ENCODE results near the gene SLC38A10.

Gene SLC38A10

DNA sequence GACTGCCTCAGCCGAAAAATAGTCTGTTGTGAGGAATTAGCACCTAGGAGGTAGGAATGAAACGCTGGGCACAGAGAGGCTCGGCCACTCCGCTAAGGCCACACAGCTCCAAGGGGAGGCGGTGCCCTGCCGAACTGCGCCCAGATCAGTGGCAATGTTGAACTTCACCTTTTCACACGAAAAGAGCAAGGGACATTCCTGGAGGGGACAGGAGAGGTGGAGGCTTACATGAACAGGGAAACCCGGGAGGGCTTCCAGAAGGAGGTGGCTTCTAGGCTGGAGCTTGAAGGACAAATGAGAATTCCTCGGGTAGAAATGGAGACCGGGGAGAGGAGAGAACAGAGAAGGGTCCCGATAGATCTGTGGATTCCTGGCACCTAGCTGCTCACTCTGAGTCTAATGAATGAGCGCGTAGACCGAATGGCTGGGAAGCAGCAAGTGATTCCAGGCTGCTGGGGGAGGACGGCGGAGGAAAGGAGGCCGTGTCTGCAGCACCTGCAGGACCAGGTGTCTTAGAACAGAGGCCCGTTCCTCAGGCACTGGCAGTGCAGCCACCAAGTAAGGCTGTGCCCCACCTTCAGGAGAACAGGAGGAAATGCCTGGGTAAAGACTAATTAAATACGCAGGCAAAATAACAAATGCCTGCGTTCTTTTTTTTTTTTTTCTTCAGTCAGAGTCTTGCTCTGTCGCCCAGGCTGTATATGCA lies 722 bp upstream of the SLC38A10 start:
- peak; percentile 36 for DNase-seq

DNA sequence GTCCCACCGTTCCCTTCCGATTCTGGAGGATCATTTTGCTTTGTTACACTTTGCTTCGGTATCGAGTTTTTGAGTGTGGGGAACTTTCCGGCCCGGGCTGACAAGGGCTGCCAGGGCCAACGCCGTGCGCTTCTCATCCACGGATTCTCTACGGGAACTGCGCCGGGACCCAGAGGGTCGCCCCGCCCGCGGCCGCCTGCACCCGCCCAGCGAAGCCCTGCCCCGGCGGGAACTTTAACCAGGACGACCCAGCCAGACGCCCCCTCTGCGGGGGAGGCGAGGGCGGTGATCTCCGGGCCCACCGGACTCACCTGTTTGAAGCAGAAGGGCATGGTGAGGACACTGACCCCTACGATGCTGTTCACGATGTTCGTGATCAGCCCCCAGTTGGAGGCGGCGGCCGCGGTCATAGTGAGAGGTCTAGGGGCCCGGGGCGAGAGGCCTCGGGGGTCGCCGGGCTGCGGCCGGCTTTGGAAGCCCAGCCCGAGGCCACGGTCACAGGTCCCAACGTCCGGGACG lies 536 bp downstream of the SLC38A10 start:
- peak; percentile 31 for DNase-seq

DNA sequence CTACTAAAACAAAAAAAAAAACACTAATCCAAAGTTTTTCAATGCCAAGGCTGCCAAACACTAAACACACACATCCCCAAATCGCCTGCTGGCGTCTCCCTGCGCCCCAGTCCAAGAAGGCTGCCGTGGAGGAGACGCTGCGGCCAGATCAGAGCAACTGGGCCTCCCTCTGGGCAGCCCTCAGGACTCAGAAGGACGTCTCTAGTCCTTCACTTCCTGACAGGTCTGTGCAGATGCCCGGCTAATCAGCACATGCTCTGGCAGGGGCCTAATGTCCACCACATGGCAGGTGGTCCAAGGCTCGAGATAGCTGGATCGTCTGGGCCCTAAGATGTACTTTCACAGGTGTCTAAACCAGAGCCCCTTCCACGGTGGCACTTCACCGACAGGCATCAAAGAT lies 2.7 kb downstream of the SLC38A10 start:
- no peak for DNase-seq

DNA sequence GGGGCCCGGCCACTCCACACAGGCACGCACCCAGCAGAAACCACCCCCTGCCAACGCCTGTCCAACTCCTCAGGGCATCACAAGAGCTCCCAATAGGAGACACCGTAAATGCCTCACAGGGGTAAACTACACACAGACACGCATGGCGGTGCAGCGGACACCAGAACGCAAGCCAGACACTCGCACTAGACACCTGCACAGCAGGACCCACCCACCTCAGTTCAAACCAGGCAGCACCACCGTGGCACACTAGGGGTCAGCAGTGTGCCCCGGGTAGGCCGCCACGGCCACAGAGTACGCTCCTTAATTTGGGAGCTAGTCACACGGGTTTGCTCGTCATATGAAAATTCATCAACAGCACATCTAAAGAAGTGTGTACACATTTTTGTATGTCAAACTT lies 3.4 kb downstream of the SLC38A10 start:
- DNase-seq, result peak; percentile 71

DNA sequence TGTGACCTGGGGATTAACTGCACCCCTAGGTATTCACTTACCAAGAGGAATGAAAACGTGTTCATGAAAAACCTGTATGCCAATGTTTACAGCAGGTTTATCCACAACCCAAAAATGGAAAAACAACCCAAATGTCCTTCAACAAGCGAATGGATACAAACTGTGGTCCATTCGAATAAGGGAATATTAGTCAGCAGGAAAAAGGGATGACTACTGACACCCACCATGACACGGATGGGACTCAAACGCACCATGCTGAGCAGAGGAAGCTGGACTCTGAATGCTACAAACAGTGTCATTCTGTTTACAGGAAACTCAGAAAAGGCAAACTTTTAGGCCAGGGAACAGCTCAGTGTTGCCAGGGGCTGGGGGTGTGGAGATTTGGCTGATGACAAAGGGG lies 4.9 kb downstream of the SLC38A10 start:
- no peak for DNase-seq

DNA sequence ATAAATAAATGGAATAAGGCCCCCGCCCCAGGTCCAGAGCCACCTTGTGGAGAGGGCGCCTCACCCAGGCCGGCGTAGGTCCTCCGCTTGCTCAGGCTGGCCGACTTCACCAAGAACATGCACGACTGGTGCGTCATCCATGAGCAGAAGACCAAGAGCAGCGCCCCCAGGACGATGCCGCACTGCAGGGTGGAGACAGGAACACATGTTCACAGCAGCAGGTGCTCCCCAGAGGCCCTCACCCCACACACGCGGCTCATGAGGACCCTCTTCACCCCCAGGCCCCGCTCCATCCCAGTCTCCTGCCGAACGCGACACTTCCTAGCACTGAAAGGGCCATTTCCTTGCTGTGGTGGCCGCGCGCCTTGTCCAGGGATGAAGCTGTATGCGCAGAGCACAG lies 5.5 kb downstream of the SLC38A10 start:
- no peak for DNase-seq

DNA sequence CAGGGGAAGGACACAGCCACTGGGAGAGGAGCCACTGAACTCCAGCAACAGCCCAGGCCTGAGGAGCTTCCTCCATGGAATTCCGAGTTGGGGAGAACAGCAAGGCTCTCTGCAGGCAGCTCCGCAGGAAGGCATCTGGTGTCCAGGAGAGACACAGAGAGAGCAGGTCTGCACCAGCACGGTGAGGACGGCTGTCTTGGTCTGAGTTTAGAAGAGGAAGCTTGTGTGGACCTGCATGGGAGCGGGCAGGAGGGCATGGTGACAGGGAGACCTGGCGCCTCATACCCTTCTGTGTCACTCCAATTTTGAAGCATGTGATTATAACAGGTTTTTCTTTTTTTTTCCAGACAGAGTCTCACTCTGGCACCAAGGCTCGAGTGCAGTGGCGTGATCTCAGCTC lies 6.4 kb downstream of the SLC38A10 start:
- no peak for DNase-seq

DNA sequence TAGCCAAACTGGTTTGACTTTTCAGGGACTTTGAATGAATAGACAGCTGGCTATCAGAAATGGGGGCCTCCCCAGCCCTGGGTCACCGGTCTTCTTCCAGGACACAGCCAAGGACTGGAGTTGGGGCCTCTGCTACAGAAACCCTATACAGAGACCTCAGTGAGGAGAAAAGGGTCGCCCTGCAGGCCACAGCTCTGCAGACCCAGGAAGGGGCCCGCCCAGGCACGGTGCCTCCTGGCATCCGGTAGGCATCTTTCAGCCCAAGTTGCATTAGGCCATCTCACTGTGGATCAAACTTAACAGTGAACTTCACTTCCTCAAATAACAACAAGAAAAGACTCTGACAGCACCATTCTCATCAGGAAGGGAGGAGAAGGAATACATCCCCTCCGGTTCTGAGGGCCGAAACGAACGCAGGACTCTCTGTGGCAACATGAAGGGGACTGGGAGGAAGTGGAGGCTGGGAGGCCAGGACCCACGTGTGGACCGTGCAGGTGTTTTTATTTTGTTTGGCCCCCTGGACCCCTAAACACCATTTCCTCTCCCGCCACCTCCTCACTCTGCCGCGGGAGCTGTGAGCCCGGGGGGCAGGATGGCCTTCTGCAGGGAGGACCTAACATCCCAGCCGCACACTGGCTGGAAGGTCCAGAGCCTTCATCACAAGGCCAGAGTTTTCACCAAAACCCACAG lies 7.2 kb downstream of the SLC38A10 start:
- DNase-seq, result peak; percentile 18

DNA sequence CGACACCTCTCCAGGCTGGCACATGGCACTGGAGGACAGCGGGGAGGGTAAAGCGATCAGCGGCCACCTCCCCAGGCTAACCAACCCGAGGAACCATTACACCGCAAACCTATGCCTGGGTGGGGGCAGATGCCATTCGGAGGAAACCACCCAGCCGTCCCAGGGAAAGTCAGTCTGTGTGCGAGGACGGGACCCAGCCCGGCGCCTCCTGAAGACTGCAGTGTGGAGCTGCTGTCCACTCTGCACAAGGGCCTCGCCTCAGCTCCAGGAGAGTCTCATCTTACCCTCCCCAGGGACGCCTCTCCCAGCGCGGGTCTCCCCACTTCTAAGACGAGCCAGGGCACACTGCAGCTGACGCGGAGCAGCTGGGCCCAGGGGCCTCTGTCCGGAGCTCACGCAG lies 8.0 kb downstream of the SLC38A10 start:
- no peak for DNase-seq

DNA sequence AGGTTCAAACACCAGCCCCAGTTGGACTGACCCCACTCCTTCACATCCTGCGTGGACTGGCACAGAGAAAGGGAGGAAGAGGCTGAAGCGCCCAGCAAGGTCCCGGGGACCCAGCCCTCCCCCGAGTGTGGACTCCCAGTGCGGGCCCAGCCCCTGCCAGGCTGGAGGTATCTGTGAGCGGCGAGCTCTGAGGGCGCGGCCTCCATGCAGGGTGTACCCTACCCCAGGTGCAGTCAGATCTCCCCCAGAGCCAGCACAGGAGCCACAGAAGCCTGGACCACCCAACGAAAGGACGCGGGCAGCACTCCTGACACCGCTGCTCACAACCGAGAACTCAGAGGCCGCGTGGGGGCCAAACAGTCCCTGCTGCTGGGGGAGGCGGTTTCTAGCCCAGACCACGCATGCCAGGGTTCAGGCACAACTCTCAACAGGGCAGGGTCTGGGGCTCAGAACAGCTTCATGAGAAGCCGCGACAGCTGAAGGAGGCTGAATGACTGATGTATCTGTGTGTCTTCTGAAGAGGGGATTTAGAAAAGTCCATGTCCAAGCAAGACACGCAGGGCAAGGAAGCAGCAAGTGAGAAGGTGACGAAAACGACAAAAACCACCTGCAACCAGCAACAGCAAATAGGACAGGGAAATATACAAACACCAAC lies 8.5 kb downstream of the SLC38A10 start:
- DNase-seq, result no peak

DNA sequence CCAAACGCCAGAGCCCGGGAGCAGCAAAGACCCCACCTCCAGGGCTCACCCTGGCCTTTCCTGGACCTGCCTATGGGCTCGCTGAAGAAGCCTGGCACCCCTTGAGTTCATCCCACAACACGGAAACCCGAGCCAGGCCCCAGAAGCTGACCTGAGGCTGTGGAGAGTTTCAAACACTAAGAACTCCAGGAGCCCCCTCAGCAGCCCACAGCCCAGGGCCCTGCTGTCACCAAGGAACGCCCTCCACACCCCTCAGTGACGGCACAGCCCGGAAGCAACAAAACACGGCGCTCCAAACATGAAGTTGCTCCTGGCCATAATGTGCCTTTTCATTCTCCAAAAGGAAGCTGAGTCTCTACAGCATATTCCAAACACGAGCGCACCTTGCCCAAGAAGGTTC lies 9.2 kb downstream of the SLC38A10 start:
- DNase-seq, result no peak

DNA sequence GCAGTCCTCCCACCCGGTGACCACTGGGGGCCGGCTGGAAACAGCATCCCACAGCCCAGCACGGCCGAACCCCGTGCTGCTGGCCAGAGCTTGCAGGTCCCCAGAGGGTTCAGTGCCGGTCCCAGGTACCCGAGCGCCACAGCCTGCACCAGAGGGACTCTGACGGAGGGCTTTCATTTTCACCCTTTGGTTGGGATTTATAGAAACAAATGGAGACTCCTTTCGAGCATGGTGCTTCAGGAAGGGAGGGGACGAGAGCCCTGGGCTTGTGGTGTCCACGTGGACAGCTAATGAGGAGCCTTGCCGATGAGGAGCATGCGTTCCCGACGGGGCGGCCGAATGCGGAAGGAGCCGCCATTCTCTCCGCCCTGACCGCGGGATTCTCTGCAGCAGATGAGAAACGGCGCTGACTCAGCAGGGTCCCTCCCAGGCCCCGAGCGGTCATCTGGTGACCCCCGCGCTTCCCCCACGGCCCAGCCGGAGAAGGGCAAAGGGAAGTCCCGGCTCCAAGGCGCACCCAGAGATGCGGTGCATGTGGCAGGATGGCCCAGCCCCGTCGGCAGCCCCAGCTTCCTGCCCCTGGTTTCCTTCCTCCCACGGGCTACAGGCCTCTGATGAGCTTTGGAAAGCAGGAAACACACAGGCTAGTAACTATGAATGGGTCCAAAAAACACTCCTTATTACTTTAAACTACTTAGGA lies 9.8 kb downstream of the SLC38A10 start:
- DNase-seq, result peak; percentile 95

DNA sequence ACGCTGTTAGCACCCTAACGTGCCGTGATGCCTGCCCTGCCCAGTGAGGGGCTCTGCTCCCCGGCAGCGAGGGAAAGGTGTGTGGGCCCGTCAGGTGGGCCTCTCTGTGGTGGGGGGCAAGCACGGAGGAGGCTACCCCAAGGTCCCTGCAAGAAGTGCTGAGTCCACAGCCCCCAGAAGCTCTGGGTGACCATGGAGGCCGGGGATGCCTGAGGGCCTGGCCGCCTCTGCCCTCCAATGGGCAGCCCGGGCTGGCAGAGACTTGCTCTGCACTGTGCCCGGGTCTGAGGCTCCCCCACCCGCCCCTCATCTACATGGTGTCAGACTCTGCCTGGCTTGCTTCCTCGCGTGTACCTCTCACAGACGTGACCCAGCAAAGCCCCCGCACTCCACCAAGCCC lies 12.2 kb downstream of the SLC38A10 start:
- DNase-seq, result no peak

DNA sequence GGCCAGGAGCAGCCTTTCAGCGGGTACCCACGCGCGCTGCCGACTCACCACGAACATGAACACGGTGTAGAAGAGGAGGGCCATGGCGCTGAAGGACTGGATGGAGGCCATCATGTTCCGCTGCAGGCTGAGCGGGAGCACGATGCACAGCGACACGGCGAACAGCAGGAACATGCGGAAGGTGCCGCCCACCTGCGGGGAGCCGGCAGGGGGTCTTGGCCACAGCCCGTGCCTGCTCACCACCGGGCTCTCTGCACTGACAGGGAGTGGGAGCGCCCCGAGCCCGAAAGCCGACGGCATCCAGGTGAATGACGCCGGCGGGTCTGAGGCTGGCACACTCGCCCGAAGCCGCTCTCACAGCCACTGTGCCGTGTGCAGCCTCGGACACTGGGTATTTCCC lies 13.0 kb downstream of the SLC38A10 start:
- DNase-seq, result no peak

DNA sequence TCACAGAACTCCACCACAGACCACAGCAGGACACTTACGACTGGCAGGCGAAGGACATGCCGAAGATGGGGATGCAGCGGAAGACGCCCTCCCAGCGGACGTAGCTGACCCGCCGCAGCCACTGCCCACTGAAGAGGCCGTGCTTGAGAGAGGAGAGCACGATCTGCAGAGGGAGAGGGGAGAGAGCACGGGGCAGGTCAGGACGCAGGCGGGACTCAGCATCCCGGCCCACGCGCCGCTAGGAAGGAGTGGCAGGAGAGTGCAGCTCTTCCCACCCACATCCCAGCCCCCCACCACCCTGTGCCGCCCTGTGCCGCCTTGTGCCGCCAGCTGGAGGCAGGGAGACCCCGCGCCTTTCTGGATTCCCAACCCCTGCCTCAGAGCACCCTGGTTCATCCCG lies 14.5 kb downstream of the SLC38A10 start:
- DNase-seq, result no peak

DNA sequence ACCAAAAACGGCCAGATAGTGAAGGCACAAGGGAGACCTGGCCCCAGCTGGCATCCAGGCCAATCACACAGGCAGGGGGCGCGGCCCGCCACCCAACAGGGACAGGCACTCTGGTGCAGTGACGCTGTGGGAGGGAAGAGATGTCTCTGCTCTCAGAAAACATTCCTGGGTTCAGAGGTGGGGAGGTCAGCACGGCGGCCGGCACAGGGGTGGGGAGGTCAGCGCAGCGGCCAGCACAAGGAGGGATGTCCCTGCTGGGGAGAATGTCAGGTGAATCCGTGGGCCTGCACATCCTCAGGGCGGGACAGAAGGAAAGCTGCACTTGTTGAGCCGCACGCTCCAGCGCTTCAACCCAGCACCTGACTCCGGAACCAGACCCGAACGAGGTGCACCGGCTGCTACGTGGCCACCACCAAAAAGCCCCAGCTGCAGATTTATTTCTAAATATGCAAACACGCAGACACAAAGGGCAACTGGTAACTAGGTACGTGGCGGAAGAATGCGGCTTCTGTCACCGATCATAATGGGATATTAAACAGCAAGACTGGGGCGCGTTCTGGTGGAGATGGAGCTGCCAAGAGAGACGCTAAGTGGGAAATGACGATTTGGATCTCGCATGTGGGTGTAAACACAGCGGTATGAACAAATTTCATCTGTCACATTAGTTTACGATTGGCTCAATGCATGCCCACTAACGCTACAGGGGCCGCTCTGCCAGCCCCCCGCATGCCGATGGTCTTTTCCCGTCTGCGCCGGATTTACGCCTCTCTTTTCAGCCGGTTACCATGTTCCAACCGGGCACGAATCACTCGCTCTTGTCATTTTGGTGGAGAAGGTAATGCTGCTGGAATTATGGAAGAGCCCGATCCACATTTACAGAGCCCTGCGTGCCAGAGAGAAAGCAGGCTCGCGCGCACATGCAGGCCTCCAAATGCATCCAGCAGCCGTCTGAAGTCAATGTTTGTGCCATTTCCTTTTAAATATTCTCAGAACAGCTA lies 15.5 kb downstream of the SLC38A10 start:
- no peak for DNase-seq

DNA sequence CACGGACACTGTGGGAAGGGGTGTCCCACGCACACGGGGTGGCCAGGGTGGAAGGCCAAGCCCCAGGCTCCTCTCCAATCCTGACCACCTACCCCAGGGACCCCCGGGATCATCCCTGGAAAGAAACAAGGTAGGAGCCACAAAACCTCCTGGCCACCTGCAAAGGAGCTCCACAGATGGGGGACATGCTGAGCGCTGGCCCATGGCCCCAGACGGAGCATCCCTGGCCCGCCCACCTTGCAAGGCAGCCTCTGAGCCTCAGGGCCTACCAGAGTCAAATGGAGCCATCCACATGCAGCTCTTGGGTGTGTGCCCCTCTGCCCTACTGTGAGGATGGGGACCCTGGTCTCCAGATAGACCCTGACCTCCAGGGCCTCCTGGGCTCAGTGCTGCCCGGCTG lies 16.3 kb downstream of the SLC38A10 start:
- no peak for DNase-seq

DNA sequence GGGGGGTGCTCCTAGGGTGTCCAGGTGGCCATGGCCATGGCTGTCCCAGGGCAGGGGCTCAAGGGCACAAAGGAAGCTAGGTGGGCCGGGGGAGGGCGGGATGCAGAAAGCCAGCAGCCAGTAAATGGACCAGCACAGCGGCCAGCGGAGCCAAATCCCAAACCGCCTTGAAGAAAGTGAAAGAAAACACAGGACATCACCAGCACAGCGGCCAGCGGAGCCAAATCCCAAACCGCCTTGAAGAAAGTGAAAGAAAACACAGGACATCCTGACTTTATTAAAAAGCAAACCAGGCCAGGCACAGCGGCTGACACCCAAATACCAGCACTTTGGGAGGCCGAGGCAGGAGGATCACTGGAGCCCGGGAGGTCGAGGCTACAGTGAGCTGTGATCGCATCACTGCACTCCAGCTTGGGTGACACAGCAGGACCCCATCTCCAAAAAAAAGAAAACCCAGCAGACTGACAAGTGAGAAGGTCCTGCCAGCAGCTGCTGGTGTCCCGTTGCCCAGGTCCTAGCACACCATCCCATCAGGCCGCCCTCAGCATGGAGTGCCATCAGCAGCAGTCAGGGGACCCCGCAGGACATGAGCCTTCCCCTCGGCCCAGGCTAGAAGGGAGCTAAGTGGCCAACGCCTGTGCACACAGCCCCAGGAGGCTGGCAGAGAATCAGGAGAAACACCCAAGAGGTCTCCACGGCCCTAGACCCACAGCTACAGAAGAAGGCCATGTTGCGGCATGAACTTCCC lies 17.0 kb downstream of the SLC38A10 start:
- no peak for DNase-seq

DNA sequence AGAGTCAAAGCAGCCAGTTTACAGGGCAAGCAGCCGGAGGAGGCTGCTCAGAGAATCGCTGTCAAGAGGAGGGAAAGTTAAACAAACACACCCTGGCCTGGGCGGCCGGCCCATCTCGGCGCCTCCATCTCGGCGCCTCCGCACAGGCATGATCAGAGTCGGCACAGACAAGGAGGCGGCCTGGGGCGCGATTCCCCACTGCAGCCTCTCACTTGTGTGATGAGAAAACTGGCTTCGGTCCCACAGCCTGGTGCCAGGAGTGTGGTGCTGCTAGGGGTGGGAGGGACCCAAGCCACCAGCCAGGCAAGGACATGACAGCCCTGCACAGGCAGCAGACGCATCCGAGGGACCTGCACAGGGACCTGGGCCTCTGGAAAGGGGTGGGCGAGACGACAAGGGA lies 17.7 kb downstream of the SLC38A10 start:
- DNase-seq, result no peak

DNA sequence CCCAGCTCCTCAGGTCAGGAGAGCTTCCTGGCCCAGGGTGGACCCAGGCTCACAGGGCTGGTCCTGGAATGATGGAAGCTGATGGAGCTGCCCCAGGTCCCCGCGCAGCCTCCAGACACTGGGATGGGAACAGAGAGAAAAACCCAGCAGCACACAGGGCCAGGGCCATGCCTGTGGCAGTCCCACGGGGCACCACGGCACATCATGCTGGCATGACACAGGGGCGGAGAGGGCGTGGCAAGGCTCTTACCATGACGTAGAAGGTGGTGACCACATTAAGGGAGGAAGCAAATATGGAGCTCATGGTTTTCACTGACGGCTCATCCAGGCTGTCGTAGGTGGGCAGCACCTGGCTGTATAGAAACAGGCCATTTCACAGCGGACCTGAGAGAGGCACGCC lies 18.3 kb downstream of the SLC38A10 start:
- DNase-seq, result no peak

DNA sequence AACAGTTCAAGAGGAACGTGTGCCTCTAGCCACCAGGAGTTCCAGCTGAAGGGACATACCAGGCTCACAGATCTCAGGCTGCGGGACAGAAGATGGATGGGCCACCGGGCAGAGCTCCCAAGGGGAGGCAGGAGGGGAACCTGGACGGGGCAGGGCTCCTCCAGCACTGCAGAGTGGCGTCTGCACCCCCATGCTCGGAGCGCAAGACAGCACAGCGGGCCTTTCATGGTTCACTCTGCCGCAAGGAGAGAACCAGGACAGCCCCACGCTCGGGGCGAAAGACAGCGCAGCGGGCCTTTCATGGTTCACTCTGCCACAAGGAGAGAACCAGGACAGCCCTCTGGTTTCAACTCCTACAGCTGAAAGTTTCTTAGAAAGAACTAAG lies 20.6 kb downstream of the SLC38A10 start:
- no peak for DNase-seq
